ENCODE data around the gene COL4A4.

DNA sequence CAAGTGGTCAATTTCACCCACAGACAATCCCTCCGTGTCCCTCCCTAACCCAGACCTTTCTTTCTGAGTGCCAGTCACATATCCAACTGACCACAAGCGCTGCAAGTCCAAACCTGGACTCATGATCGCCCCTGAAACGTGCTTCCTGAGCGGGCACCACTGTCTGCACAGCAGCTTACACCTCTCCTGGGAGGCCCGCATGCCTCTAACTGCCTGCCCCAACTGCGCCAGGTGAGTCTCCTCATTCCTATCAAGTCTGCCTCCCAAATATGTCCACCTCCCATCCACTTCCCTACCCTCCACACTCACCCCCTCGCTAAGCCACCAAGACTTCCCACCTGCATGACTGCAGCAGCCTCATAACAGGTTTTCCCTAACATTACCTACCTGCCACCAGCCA lies 33.4 kb downstream of the COL4A4 start:
- TF ChIP-seq NFYB (CRISPR knock-in tag; conservative IDR thresholded peaks at IDR 0.05; ENCODE audit: low read depth) (no peak), HMGXB4 (CRISPR knock-in tag; IDR thresholded peaks at IDR 0.05) (no peak), SMAD3 (CRISPR knock-in tag; IDR thresholded peaks at IDR 0.05; ENCODE audit: borderline replicate concordance) (no peak)

Measured in WTC11 (cell line).